HG03108 (cell line): Measurements from ENCODE around the gene ADH5.
A peak's percentile ranks its signal among the peaks of the same experiment; 100 is the strongest.
"Not testable (repeated sequence)": the region's sequence is repeated elsewhere in the genome, so short reads cannot be mapped to it uniquely, and the experiment has no call there.

Experiments
- ATAC-seq: cut with Tn5 transposase; IDR thresholded peaks from one replicate; pipeline ENCODE4 v1.9.1; 2021; ENCODE audit warnings: moderate library complexity; ENCODE audit not compliant: unreplicated experiment

The ADH5 gene

DNA sequence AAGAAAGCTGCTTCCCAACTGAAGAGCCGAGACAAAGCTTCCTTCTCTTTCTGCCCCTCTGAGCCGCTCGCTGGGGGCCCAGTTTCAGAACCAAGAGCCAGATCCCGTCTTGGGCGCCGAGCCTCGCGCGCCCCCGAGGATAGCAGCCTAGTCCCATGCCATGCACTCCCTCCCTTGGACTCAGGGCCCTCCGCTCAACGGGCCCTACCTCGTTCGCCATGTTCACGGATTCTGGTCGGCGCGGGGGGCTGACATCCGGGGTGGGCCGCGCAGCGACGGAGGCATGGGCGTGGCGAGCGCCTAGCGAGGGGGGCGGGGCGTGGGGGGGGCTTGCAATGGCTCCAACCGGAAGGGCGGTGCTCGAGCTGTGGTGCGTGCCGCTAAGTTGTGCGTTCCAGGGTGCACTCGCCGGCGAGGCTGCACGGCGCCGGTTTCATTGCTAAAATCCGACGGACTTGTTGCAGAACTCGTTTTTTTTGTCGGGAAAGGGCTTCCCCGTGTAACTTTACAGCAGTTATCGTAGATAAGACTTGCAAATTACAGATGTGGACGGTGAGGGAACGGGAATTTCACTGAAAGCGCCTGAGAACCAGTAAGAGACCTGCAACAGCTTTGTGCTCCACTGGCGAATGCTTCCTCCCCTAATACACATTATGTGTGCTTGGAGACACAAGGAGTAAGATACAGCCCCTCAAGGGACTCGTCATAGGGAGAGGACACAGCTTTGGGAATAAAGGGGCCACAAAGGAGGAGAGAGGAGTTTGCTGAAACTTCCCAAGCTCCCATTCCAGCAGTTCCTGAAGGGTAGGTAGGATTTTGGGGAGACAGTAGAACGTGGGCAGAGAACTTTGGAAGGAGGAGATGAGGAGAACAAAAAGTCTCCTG, at the start of gene ADH5:
ADH5 (minus strand) TSS at position 308 of the 885 bp plus-strand sequence; CDS start at position 220, 88 bp downstream.
- peak; percentile 91 for ATAC-seq

DNA sequence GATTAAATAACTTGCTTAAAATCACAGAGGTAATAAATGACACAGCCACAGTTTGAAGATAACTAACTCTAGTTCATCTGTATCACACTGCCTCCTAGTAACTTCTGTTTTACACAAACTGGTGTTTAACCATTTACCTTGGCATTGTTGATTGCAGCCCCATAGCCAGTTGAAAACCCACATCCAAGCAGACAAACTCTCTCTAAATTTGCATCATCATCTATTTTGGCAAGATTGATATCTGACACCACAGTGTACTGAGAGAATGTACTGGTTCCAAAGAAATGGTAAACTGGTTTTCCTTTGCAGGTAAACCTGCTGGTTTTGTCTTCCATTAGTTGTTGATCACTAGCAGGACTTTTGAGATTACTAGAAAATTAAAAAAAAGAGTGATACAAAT, 47.7 kb upstream of the ADH5 start:
- no peak for ATAC-seq

DNA sequence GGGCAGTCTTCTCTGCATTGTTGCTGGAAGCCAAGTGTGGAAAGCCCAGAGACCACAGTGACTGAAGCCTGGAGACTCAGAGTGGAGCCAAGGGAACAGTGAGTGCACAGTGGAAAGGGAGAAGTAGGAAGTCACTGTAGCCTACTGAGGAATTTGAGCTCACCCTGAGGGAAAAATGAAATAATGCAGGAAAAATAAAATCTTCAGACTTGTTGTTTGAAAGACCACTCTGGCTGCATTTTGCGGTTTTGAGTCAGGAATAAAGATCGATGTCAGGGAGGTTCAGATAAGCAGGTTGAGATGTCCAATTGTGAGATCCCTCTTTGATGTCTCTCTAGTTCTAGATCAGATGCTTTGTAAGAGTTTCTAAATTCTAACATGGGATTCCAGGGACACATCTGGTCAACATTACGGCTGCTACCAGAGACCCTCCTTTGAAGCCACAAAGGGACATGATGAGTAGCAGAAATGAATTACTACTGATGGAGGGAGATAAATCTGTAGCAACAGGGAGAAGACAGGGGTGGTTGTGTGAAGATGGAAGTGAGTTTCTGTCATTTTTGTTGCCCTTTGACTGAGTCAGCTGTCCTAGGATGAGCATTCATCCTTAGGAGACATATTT, 47.1 kb upstream of the ADH5 start:
- ATAC-seq = no peak

- no peak for ATAC-seq
Observed at GRCh38 chr4:99134586-99134985, 46.0 kb upstream of the ADH5 start.

- ATAC-seq = no peak
Observed at GRCh38 chr4:99131378-99131777, 42.8 kb upstream of the ADH5 start.

DNA sequence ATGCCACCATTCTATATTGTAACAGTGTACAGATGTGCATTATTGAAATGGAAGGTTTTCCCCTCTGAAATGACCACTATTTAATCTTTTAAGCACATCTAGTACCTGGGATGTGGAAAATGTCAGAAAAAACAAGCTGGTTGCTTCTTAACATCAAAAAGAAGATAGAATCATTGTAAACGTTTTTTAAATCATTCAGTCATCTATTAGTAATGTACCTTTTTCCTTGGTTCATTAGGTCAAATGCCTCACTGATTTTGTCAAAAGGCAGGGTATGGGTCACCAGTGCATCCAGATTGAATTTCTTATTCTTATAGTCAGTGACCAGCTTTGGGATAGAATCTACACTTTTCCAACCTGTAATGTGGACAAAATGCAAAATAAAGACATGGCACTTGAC, 37.8 kb upstream of the ADH5 start:
- no peak for ATAC-seq

DNA sequence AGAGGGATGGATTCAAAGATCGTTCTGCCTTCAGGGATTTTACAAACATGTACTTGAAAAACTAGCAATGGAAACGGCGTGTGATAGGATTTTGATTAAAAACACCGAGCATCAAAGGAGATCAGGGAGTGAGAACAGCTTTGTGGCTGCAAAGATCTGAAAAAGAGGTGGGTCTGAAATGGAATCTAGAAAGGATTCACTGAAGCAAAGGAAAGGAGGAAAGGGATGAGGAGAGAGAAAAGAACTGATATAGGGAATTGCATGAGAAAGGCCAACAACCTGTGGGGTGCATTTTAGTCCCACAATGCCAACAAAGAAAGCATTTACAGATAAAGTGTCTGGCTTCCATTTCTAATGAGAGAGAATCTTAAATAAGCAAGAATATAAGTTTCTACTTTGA, 32.4 kb upstream of the ADH5 start:
- ATAC-seq = no peak

DNA sequence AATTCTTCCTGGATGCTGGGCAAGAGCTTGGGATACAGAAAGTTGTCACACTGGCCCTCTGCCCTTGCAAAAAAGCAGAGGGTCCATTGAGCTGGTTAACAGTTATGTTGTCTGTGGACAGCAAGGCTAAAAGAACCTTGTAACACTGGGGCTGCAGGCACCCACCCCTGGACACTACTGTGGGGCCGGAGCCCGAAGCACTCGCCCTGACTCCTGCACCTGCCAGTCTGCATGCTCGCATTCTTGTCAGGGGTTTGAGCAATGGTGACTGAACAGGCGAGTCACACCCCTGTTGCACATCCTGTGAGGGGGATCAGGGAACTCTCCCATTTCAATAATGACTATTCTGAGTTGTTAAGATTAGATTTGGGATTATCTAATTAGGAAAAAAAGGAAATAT, 31.9 kb upstream of the ADH5 start:
- ATAC-seq = no peak

DNA sequence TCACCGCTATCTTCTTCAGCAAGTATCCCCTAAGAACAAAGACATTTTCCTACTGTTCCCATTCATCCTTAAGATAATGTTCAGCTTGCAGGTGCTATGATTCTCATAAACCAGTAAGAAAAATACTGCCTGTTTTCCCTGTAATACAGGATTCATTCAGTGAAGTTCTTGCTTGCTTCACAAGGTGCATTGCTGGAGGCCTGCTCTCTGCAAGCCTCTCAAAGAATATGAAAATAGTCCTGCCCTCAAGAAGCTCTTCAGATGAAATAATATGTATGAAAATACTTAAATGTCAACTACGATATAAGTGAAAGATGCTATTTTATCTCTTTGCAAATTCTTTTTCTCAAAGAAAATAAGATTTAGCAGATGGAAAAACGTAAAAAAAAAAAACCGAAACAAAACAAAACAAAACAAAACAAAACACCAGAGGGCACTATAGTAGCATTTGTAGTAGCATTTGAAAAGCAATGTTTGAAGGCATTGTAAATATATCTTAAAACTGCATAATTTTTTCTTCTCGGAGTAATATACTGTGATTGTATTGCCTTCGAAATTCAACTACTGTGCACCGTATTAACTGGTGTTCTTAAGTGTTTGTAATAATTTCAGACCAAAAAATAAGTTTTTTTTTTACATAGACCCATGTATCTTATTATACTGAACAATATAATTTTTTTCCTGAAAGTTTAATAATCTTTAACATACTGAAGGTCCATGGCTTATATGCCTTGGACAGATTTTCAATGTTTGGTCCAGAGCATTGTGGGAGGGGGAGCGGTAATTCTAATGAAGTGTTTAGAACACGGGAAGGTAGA, 29.5 kb upstream of the ADH5 start:
- no peak for ATAC-seq

DNA sequence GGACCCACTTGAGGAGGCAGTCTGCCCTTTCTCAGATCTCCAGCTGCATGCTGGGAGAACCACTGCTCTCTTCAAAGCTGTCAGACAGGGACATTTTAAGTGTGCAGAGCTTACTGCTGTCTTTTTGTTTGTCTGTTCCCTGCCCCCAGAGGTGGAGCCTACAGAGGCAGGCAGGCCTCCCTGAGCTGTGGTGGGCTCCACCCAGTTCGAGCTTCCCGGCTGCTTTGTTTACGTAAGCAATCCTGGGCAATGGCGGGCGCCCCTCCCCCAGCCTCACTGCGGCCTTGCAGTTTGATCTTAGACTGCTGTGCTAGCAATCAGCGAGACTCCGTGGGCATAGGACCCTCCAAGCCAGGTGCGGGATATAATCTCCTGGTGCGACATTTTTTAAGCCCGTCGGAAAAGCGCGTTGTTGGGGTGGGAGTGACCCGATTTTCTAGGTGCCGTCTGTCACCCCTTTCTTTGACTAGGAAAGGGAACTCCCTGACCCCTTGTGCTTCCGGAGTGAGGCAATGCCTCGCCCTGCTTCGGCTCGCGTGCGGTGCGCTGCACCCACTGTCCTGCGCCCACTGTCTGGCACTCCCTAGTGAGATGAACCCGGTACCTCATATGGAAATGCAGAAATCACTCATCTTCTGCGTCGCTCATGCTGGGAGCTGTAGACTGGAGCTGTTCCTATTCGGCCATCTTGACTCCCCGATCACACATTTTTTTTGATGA, 28.7 kb upstream of the ADH5 start:
- not testable (repeated sequence) for ATAC-seq

- not testable (repeated sequence) for ATAC-seq
Observed at GRCh38 chr4:99109286-99109685, 20.7 kb upstream of the ADH5 start.

DNA sequence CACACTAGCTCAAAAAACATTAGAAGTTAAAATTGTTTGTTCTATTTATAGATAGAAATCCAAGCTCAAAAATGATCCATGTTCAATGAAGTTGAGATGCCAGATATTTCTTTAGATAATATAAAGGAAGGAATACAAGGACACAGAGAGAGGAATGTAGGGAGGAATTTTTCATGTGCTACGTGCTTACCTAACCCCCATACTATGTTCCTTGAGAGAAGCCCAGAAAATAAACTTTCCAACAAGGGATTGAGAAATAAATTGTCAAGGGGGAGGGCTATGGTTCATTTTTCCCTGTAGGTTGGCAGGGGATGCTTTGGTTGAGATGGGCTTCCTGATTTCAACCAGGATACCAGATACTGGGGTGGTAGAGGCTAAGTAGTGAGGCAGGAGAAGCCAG, 15.6 kb upstream of the ADH5 start:
- ATAC-seq = no peak

DNA sequence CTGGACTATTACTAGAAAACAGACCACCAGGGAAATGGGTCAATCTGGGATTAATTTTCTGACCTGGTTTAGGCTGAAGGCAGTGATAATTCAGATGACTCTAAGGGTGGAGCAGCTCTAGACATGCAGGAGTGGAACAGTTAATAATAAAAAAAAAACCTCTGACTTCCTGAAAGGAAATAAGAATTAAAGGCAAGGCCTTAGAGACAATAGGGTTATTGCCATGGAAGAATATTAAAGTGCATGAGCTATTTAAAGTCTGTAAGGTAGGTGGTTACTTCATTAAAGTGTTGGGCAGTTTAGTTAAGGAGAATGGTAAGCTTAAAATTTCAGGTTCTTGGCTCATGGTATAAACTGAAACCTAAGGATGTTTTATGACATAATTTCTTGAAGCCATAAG, 14.6 kb upstream of the ADH5 start:
- no peak for ATAC-seq

GRCh38 chr4:99102634-99103033, 14.0 kb upstream of the ADH5 start:
- no peak for ATAC-seq

DNA sequence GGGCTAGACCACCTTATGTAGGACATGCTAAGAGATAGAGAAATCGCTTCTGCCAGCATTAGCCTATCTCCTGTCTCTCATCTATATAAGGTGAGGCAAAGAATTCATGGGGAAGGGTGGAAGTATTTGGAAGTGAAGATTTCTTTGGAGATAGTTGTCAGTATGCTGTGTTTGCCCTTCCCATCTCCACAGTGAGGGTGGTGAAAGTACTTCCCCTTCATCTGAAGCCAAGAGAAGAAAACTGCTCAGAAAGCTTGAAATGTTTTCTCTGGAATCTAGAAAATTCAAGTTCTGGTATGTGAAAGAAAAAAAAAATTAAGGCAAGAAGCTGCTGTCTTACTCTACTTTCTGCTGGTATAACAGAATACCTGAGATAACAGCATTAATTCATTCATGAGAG, 12.3 kb upstream of the ADH5 start:
- no peak for ATAC-seq

GRCh38 chr4:99099814-99100213, 11.2 kb upstream of the ADH5 start:
- ATAC-seq = not testable (repeated sequence)

- ATAC-seq = no peak
Observed at GRCh38 chr4:99099311-99099710, 10.7 kb upstream of the ADH5 start.

DNA sequence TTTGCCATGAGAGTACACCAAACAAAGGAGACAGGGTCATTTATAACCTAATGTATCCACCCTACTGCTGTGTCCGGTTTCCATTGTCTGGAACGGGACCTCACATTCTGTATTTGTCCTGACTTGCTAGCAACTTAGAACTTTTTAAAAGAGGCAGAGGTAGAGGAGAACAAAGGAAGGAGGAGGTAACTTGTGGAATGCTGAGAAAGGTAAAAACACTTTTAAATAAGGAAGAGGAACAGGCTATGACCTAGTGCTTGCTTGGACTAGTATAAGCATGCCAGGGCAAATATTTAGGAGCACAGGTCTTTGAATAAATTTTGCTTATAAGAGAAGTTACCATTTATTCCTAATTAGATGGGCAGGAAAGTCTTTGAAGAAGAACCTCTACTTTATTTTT, 3.3 kb upstream of the ADH5 start:
- not testable (repeated sequence) for ATAC-seq

DNA sequence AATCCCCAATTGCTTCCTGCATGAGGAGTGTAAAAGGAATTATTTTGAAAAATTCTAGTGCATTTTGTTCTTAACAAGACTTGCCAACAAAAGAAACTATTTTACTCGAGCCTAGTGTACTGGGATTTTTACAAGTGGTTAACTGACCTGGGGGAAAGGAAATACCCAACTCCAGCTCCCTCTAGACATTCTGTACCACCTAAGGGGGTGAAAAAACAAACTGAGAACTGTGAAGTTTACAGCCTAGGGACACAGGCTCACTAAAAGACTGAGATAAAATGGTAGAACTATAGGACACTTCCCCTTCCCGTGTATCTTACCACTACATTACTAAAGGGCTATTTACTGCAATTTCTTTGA, 2.6 kb upstream of the ADH5 start:
- ATAC-seq = no peak

GRCh38 chr4:99090481-99091215, 2.1 kb upstream of the ADH5 start:
- no peak for ATAC-seq
